HTERT RPE-1 (cell line): ENCODE results near the gene APC2.
"Not testable (repeated sequence)": the region's sequence is repeated elsewhere in the genome, so short reads cannot be mapped to it uniquely, and the experiment has no call there.

Experiments used
- in situ Hi-C: fragments of 300-500 bp; cut with MboI; formaldehyde crosslinking; loops from 4 replicates; pipeline ENCODE4 v1.14.3; 2020; ENCODE audit warnings: low sequenced_read_pairs

The APC2 gene

DNA sequence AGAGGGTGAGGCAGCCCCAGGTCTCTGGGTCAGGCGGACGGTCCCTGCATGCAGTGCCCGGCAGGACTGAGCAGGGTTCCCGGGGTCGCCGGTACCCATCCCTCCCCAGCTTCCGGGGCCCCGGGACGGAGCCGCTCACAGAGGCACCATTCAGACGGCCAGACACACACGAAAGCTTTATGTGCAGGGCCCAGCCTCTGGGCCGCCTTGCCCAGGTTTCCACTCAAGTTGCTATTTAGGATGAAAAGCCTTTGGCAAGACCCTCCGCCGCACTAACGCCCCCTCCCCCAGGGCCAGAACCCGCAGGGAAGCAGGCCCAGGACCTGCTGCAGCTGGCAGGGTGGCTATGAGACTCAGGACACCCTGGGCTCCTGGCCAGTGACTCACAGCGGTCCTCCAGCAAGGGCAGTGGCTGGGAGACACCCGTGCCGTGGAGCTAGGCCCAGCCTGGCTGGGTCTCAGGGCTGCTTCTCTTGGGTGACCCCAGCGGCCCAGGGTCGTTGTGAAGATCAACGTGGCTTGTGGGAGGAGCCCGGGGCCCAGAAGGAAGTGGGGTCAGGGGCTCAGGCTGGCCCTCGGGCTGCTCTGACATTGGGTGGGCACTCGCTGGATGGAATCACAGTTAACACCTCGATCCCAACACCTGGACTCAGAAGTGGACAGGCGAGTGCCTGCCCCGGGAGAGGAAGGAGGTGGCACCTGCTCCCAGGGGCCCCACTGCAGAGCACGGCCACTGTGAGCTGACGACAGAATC lies 24.3 kb downstream of the APC2 start:
- in situ Hi-C loops: no loop called here

- in situ Hi-C loops: no loop called here
These were observed 24.9 kb downstream of the APC2 start for GRCh38 chr19:1474765-1475351.

DNA sequence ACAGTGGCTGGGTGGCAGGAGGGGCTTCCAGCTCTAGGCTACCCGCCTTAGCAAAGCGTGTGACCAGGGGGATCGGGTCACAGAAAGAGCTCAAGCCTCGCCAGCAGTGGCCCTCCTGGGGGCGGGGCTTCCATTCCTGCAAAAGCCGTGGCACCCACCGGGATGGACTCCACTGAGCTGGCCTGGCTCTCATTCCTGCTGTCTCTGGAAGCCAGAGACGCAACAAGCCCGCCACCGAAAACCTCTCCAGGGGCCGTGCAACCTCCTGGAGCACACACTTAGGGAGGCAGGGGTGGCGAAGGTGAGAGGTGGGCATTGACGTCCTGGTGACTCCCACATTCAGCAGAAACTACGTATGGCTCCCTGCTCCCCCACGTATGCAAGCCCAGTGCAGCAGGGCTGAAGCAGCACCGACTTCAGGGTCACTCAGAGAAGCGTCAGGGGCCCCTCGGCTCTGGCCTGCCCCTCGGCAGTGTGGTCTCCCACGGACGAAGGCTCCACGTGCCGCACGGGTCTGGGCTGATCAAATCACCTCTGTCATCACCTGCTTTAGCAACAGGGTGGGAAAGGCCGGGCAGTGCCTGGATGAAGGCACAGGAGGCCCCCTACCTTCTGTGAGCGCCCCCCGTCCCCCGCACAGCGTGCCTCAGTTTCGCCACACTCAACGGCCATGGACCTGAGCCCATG lies 26.0 kb downstream of the APC2 start:
- in situ Hi-C loops: no loop called here

DNA sequence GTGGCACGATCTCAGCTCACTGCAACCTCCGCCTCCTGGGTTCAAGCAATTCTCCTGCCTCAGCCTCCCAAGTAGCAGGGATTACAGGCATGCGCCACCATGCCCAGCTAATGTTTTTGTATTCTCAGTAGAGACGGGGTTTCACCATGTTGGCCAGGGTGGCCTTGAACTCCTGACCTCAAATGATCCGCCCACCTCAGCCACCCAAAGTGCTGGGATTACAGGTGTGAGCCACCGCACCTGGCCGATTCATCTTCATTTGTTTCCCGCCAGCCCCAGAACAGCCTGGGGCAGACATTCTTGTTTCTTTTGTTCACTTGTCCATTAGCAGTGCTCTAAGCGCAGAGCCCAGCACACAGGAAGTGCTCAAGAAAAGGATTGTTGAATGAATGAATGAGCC lies 27.1 kb downstream of the APC2 start:
- in situ Hi-C loops: not testable (repeated sequence)

DNA sequence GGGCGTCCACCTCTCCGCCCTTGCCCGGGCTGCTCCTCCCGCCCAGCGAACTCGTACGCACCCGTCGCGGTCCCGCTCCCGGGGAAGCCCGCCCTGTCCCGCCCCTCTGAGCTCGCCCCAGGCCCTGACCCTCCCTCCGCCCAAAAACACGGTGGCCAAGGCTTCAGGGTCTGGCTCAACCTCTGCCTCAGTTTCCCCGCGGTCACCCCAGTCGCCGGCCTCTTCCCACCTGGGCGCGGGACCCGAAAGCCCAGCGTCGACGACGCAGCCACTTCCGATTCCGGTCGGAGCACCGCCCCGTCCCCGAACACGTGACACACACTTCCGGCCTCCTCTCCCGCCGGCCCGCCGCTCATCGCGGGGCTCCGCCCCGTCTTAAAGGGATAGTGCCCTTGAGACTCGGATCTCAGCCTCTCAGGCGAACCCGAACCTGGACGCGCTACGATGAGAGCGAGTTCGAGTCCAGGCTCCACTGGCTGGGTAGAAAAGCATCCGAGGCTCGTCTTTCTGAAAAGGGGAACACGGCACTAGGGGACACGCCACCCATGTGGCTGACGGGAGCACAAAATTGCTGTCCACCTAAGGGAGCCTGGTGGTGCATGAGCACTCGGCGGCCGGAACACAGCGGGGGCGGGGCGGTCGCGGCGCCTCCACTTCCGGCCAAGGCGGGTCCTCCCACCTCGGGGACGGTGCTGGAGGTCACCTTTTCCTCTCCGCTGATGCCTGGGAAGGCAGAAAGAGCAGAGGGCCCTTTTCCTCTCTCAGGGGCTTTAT lies 29.2 kb downstream of the APC2 start, which contains the start of gene C19orf25:
TSS of gene C19orf25 (minus strand) at position 282 of the 774 bp plus-strand sequence. CDS start 312 bp downstream, outside the sequence.
- in situ Hi-C loops: no loop called here

DNA sequence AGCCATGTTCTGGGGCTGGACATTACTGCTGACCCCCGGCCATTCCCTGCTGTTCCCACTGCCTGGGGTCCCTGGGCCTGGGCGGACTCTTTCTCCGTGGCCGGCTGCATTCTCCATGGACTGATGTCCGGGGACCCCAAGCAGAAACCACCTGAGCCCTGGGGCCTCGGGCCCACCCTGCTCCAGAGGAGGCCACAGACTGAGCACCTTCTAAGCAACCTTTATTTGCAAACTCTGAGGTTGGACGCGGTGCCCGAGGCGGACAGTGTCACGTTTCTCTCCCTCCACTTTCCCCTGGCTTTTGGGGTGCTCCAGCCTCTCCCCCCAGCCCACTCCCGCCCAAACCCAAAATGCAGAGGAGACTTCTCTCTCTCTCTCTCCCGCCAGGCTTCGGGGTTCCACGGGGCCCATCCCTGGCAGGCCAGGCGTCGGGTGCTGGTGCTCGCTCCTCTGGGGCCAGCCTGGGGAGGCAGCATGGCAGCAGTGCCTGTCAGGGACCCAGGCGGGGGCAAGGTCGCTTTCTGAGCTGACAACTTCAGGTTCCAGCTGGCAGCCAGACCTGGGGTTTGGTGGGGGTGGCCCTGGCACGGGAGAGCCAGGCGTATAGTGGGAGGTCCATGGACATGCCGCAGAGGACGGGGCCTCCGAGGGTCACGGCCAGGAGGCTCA lies 31.4 kb downstream of the APC2 start:
- in situ Hi-C loops: no loop called here

GRCh38 chr19:1481893-1482360 lies 32.0 kb downstream of the APC2 start:
- in situ Hi-C loops: no loop called here

GRCh38 chr19:1482361-1483130 lies 32.6 kb downstream of the APC2 start:
- in situ Hi-C loops: no loop called here

- in situ Hi-C loops: no loop called here
These were observed 33.4 kb downstream of the APC2 start for GRCh38 chr19:1483131-1483978.

DNA sequence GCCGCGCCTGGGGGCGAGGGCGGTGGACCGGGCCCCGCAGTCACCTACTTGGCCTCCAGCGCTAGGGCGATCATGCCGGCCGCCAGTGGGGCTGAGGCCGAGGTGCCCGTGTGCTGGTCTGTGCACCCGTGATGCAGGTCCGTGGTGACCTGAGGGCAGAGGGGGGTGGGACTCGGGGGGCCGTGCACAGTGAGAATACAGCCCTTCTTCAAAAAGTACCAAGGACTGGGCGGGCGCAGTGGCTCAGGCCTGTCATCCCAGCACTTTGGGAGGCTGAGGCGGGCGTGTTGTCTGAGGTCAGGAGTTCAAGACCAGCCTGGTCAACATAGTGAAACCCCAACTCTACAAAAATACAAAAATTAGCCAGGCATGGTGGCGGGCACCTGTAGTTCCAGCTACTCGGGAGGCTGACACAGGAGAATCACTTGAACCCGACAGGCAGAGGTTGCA lies 34.1 kb downstream of the APC2 start:
- in situ Hi-C loops: no loop called here

GRCh38 chr19:1486720-1487575 lies 37.0 kb downstream of the APC2 start:
- in situ Hi-C loops: no loop called here

DNA sequence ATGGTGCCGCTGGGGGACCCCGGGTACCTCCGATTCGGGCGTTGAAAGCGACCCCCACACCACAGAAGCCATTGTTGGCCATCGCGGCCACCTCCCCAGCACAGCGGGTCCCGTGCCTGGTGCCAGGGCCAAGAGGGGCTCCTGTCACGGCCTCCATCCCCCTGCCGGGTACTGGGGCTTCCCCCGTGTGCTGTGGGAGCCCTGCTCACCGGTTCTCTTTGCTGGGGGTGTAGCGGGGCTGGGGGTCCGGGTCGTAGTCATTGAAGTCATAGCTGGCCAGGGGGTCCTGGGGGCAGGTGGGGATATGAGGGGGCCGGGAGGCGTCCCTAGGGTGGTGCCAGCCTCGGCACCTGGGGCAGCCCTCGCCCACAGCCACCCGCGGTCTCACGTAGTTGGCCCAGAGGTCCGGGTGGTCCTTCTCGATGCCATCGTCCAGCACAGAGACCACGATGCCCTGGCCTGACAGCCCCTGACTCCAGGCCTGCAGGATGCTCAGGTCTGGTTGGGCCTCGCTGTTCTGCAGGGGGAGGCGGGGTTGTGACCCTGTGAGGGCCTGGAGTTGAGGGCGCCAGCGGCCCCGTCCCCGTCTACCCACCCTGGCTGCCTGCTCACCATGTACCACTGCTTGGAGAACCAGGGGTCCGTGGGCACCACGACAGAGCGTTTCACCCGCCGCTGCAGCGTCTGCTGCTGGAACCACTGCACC lies 37.8 kb downstream of the APC2 start:
- in situ Hi-C loops: no loop called here

- in situ Hi-C loops: no loop called here
These were observed 38.3 kb downstream of the APC2 start for GRCh38 chr19:1488282-1488601.

- in situ Hi-C loops: no loop called here
These were observed 39.8 kb downstream of the APC2 start for GRCh38 chr19:1489463-1490310.

DNA sequence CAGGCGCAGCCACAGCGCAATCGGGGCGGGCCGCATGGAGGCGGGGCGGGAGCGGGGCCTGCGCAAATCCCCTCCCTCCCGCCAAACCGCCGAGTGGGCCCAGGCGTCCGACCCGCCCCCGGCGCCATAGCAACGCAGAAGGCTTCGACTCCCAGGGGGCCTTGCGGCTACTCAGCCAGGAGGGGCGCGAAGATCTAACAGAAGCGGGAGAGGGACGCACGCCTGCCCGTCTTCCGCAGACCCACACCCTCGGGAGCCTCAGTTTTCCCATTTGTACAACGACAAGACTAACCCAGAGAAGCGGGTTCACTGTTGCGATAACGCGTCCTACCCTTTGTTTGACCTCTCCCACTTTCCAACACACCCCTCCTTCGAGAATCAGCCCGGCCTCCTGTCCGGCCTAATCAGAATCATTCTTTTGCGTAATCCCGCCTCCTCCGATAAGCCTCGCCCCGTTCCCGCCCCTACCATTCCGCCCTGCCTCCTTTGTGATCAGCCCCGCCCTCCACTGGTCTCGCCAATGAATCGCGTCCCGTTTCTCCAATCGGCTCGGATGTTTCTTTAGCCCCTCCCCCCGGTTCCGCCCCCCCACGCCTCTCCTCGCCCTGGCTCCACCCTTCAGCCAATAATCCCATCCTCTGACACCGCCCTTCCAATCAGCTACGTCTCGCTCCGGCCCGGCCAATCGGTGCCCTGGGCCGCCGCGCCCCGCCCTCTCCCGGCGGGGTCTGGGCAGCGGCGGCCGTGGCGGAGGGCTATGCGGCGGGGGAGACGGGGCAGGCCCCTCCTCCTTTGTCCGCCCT lies 40.6 kb downstream of the APC2 start, which contains the start of gene PCSK4:
TSS of gene PCSK4 (minus strand) at position 40 of the 803 bp plus-strand sequence. CDS start at position 36, 4 bp downstream.
- in situ Hi-C loops: no loop called here
